HG03159 (cell line): ENCODE measurements around the gene BTBD3.

Experiments
- ATAC-seq: cut with Tn5 transposase; IDR thresholded peaks from one replicate; pipeline ENCODE4 v1.9.1; 2021; ENCODE audit warnings: mild to moderate bottlenecking, moderate library complexity; ENCODE audit not compliant: unreplicated experiment

The BTBD3 gene

GRCh38 chr20:11965602-11966001 lies 47.9 kb downstream of the BTBD3 start:
- no peak for ATAC-seq

GRCh38 chr20:11966186-11966585 lies 48.5 kb downstream of the BTBD3 start:
- ATAC-seq, result no peak

- no peak for ATAC-seq
These were observed 52.6 kb downstream of the BTBD3 start for GRCh38 chr20:11970243-11970836.

- no peak for ATAC-seq
These were observed 54.8 kb downstream of the BTBD3 start for GRCh38 chr20:11972478-11972877.
